ENCODE measurements around the gene RALGDS.

- TF ChIP-seq CTCF (conservative IDR thresholded peaks at IDR 0.05; ENCODE audit: low read length), result no peak
- TF ChIP-seq EZH2phosphoT487 (IDR thresholded peaks at IDR 0.05; ENCODE audit: borderline replicate concordance, low read depth, low read length), result no peak
Measured at GRCh38 chr9:133080161-133080560, 40.9 kb downstream of the RALGDS start.

Data from OCI-LY7 (cell line).